ENCODE data around the gene PABPC3. TPM values are rescaled to one million over a fixed set of nuclear protein-coding genes. Genes with fewer than 3 reads are reported as not detected.

The PABPC3 gene
- total RNA-seq, 1 experiment from 2014 or later = not detected

- Histone ChIP-seq H3K27ac (ENCODE audit: low read depth, low read length, poor library complexity, severe bottlenecking) (no peak overlapping the region), H3K9me3 (ENCODE audit: low read depth, low read length, poor library complexity, severe bottlenecking) (no peaks in the 10 kb centered on the region), H3K36me3 (ENCODE audit: insufficient read depth, low read length, poor library complexity, severe bottlenecking) (no peaks in the 10 kb centered on the region), H3K4me1 (ENCODE audit: insufficient read depth, low read length, poor library complexity, severe bottlenecking) (no peaks in the 10 kb centered on the region), H3K27me3 (replicated peaks; ENCODE audit: insufficient read depth, low read depth, low read length, poor library complexity) (no peaks in the 10 kb centered on the region), H3K4me3 (ENCODE audit: low read depth, low read length, poor library complexity, severe bottlenecking) (no peak overlapping the region)
- DNase-seq (ENCODE audit: low spot score) = no peak
- no TSS peak for BruUV-seq (replicated peaks)
- intact Hi-C loops (cut with micrococcal nuclease; ENCODE audit: unreplicated experiment) = no loop called here
- ChIA-PET CTCF (no interaction called here), POLR2A (ENCODE audit: low non-redundant PET) (no interaction called here)
- no peak for TF ChIP-seq CTCF (conservative IDR thresholded peaks at IDR 0.05; ENCODE audit: low read depth, low read length)
- no peak for TF ChIP-seq EZH2 (IDR thresholded peaks at IDR 0.05; ENCODE audit: borderline replicate concordance, low read depth, low read length, poor library complexity, severe bottlenecking)
Measured at GRCh38 chr13:25103711-25104110, 7.8 kb downstream of the PABPC3 start.

GRCh38 chr13:25109341-25109740 lies 13.4 kb downstream of the PABPC3 start:
- Histone ChIP-seq H3K27me3 (replicated peaks; ENCODE audit: insufficient read depth, low read depth, low read length, poor library complexity) (no peaks in the 10 kb centered on the region), H3K36me3 (ENCODE audit: insufficient read depth, low read length, poor library complexity, severe bottlenecking) (no peaks in the 10 kb centered on the region), H3K27ac (ENCODE audit: low read depth, low read length, poor library complexity, severe bottlenecking) (no peak overlapping the region), H3K4me3 (ENCODE audit: low read depth, low read length, poor library complexity, severe bottlenecking) (no peak overlapping the region), H3K9me3 (ENCODE audit: low read depth, low read length, poor library complexity, severe bottlenecking) (no peaks in the 10 kb centered on the region), H3K4me1 (ENCODE audit: insufficient read depth, low read length, poor library complexity, severe bottlenecking) (peaks cover 20% of the 10 kb centered on the region)
- DNase-seq (ENCODE audit: low spot score) = no peak
- no TSS peak for BruUV-seq (replicated peaks)
- no peak for TF ChIP-seq EZH2 (IDR thresholded peaks at IDR 0.05; ENCODE audit: borderline replicate concordance, low read depth, low read length, poor library complexity, severe bottlenecking)
- no peak for TF ChIP-seq CTCF (conservative IDR thresholded peaks at IDR 0.05; ENCODE audit: low read depth, low read length)
- ChIA-PET CTCF (no interaction called here), POLR2A (ENCODE audit: low non-redundant PET) (no interaction called here)
- intact Hi-C loops (cut with micrococcal nuclease; ENCODE audit: unreplicated experiment) = no loop called here

GRCh38 chr13:25110956-25111584 lies 15.1 kb downstream of the PABPC3 start:
- BruUV-seq (replicated peaks) = no TSS peak
- Histone ChIP-seq H3K9me3 (ENCODE audit: low read depth, low read length, poor library complexity, severe bottlenecking) (no peaks in the 10 kb centered on the region), H3K36me3 (ENCODE audit: insufficient read depth, low read length, poor library complexity, severe bottlenecking) (no peaks in the 10 kb centered on the region), H3K4me3 (ENCODE audit: low read depth, low read length, poor library complexity, severe bottlenecking) (no peak overlapping the region), H3K27ac (ENCODE audit: low read depth, low read length, poor library complexity, severe bottlenecking) (no peak overlapping the region), H3K4me1 (ENCODE audit: insufficient read depth, low read length, poor library complexity, severe bottlenecking) (peaks cover 25% of the 10 kb centered on the region), H3K27me3 (replicated peaks; ENCODE audit: insufficient read depth, low read depth, low read length, poor library complexity) (no peaks in the 10 kb centered on the region)
- ChIA-PET CTCF (no interaction called here), POLR2A (ENCODE audit: low non-redundant PET) (no interaction called here)
- no peak for TF ChIP-seq EZH2 (IDR thresholded peaks at IDR 0.05; ENCODE audit: borderline replicate concordance, low read depth, low read length, poor library complexity, severe bottlenecking)
- no peak for TF ChIP-seq CTCF (conservative IDR thresholded peaks at IDR 0.05; ENCODE audit: low read depth, low read length)
- intact Hi-C loops (cut with micrococcal nuclease; ENCODE audit: unreplicated experiment) = loop anchor here (10.0 kb wide), 1 partner anchor 134 kb away; no protein-coding TSS in a partner anchor
- no peak for DNase-seq (ENCODE audit: low spot score)
